A673 (cell line): ENCODE results near the gene AGMO. TPM values are rescaled to one million over a fixed set of nuclear protein-coding genes. Genes with fewer than 3 reads are reported as not detected.

Source experiments
- BruUV-seq: library from RNA; stranded (reverse); fragments of 400-500 nt; replicated peaks from 2 replicates; lab custom pipeline; 2021; lab: Mats Ljungman, UMichigan
- CTCF ChIA-PET: fragments of 300-600 bp; sonication (Branson Sonifier 250); formaldehyde crosslinking; loops from one replicate; lab custom pipeline; 2022; ENCODE audit warnings: antibody characterized with exemption; lab: Charles Lee
- POLR2A ChIA-PET: fragments of 300-600 bp; sonication (Branson Sonifier 250); formaldehyde crosslinking; loops from one replicate; lab custom pipeline; 2022; ENCODE audit warnings: antibody characterized with exemption; ENCODE audit not compliant: low non-redundant PET; lab: Charles Lee
- DNase-seq: peaks from one replicate; pipeline ENCODE4 v3.0.0-alpha.2; 2015; ENCODE audit warnings: low spot score
- H3K27ac ChIP-seq: fragments of 200-600 bp; sonication (generic); 2 replicates; pipeline ENCODE4 v1.5.1; 2016; ENCODE audit warnings: mixed run types, low read depth, mild to moderate bottlenecking, mixed read lengths, antibody characterized with exemption, low read length; ENCODE audit not compliant: poor library complexity, severe bottlenecking
- H3K27me3 ChIP-seq: fragments of 200-600 bp; sonication (generic); replicated peaks from 2 replicates; pipeline ENCODE4 v1.6.1; 2017; ENCODE audit warnings: mixed run types, low read depth, mild to moderate bottlenecking, mixed read lengths, antibody characterized with exemption, low read length; ENCODE audit not compliant: insufficient read depth, poor library complexity
- H3K36me3 ChIP-seq: fragments of 200-600 bp; sonication (generic); 2 replicates; pipeline ENCODE4 v1.6.1; 2016; ENCODE audit warnings: mixed run types, mild to moderate bottlenecking, mixed read lengths, antibody characterized with exemption, low read length; ENCODE audit not compliant: insufficient read depth, poor library complexity, severe bottlenecking
- H3K4me1 ChIP-seq: fragments of 200-600 bp; sonication (generic); 2 replicates; pipeline ENCODE4 v1.6.1; 2017; ENCODE audit warnings: mixed run types, mild to moderate bottlenecking, mixed read lengths, antibody characterized with exemption, low read length; ENCODE audit not compliant: insufficient read depth, poor library complexity, severe bottlenecking
- H3K4me3 ChIP-seq: fragments of 200-600 bp; sonication (generic); 2 replicates; pipeline ENCODE4 v1.5.1; 2016; ENCODE audit warnings: low read depth, mixed run types, mild to moderate bottlenecking, mixed read lengths, low read length; ENCODE audit not compliant: poor library complexity, severe bottlenecking
- H3K9me3 ChIP-seq: fragments of 200-600 bp; sonication (generic); 2 replicates; pipeline ENCODE4 v1.6.1; 2016; ENCODE audit warnings: mixed run types, low read depth, mild to moderate bottlenecking, mixed read lengths, antibody characterized with exemption, low read length; ENCODE audit not compliant: poor library complexity, severe bottlenecking
- EZH2 ChIP-seq: fragments of 200-600 bp; sonication (generic); IDR thresholded peaks from 2 replicates; pipeline ENCODE4 v1.6.1; 2017; ENCODE audit warnings: borderline replicate concordance, low read depth, mild to moderate bottlenecking, mixed read lengths, antibody characterized with exemption, low read length; ENCODE audit not compliant: poor library complexity, severe bottlenecking
- intact Hi-C: fragments of 100-400 bp; cut with micrococcal nuclease; formaldehyde crosslinking; loops from one replicate; pipeline ENCODE4 v1.10.0; 2022; ENCODE audit not compliant: unreplicated experiment
- total RNA-seq: library from RNA; stranded (reverse); gene quantifications from 2 replicates; pipeline ENCODE4 v1.2.3, GENCODE V29; 2021
- TF ChIP-seq, protein P1 (sequence below): fragments of 300-800, 200-600 bp; sonication (generic); conservative IDR thresholded peaks from 2 replicates; pipeline ENCODE4 v1.5.1; 2017; ENCODE audit warnings: low read depth, mild to moderate bottlenecking, antibody characterized with exemption, low read length, moderate library complexity, mixed read lengths

The AGMO gene
- total RNA-seq, 1 experiment from 2014 or later: not detected

DNA sequence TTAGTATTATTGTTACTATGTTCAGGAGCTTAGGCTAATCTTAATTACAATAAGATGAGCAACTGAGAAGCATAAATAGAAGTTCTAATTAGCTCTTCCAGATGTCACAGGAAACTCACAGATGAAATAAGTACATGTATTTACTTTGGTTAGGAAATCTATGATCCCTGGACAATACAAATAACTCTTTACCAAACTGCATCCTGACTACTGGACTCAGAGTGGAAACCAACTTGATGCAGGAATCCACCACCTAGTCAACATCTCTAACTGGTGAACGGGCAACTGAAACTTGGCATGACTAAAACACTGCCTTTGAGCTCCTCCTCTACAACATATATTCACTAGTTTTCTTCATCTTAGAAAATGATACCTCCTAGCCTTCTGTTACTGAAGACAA, 193.2 kb downstream of the AGMO start:
- H3K36me3 ChIP-seq: no peaks in the 10 kb centered on the region
- H3K27me3 ChIP-seq: no peaks in the 10 kb centered on the region
- ChIA-PET CTCF (no interaction called here), POLR2A (no interaction called here)
- no peaks in the 10 kb centered on the region for H3K9me3 ChIP-seq
- H3K4me3 ChIP-seq: no peak overlapping the region
- no peaks in the 10 kb centered on the region for H3K4me1 ChIP-seq
- H3K27ac ChIP-seq: no peak overlapping the region
- DNase-seq: peak; percentile 5
- intact Hi-C loops: no loop called here
- BruUV-seq: no TSS peak
- TF ChIP-seq EZH2: no peak
- TF ChIP-seq, protein P1, sequence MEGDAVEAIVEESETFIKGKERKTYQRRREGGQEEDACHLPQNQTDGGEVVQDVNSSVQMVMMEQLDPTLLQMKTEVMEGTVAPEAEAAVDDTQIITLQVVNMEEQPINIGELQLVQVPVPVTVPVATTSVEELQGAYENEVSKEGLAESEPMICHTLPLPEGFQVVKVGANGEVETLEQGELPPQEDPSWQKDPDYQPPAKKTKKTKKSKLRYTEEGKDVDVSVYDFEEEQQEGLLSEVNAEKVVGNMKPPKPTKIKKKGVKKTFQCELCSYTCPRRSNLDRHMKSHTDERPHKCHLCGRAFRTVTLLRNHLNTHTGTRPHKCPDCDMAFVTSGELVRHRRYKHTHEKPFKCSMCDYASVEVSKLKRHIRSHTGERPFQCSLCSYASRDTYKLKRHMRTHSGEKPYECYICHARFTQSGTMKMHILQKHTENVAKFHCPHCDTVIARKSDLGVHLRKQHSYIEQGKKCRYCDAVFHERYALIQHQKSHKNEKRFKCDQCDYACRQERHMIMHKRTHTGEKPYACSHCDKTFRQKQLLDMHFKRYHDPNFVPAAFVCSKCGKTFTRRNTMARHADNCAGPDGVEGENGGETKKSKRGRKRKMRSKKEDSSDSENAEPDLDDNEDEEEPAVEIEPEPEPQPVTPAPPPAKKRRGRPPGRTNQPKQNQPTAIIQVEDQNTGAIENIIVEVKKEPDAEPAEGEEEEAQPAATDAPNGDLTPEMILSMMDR: no peak

DNA sequence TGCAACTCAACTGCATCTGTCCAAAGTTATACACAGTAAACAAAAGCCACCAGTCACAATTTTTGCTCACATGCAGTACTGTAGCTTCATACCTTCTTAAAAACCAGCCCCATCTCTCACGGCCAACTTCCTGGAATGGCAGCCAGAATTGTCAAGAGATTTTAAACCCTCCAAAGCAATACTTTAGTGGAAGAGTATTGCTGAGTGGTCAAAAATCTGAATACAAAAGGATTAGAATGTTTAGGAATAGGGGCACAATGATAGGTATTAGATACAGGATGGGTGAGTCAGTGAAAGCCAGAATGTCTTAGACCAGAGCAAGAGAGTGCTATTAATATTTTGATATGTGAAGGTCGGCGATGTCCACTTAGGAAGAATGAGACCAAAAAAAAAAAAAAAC, 193.9 kb downstream of the AGMO start:
- no peak for DNase-seq
- BruUV-seq: no TSS peak
- Histone ChIP-seq H3K36me3 (no peaks in the 10 kb centered on the region), H3K27me3 (no peaks in the 10 kb centered on the region), H3K27ac (no peak overlapping the region), H3K4me3 (no peak overlapping the region), H3K9me3 (no peaks in the 10 kb centered on the region), H3K4me1 (no peaks in the 10 kb centered on the region)
- CTCF ChIA-PET: no interaction called here
- intact Hi-C loops: no loop called here
- POLR2A ChIA-PET: no interaction called here
- no peak for TF ChIP-seq EZH2
- TF ChIP-seq, protein P1: no peak

DNA sequence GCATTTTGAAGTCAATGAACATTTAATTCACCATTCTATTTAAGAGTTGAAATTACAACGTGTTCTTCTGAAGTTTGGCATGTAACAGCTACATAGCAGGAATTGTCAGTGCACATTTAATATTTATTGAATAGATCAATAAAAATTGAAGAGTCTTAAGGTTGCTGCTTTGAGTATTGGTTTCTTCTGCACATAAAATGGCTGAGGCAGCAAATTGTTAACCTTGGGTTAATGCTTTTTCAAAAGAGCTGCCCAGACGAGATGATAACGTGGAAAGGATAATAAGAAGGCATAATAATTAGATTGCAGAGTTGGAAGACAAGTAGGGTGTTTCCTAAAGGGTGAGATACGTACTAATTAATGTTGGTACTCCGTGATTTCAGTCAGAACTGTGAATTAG, 203.7 kb downstream of the AGMO start:
- Histone ChIP-seq H3K9me3 (no peaks in the 10 kb centered on the region), H3K4me1 (no peaks in the 10 kb centered on the region), H3K4me3 (no peak overlapping the region), H3K27me3 (no peaks in the 10 kb centered on the region), H3K36me3 (no peaks in the 10 kb centered on the region), H3K27ac (no peak overlapping the region)
- intact Hi-C loops: no loop called here
- ChIA-PET CTCF (no interaction called here), POLR2A (no interaction called here)
- DNase-seq: no peak
- TF ChIP-seq, protein P1: no peak
- no peak for TF ChIP-seq EZH2
- no TSS peak for BruUV-seq
